HepG2 (cell line): ENCODE measurements around the gene ZNF385B. TPM values are rescaled to one million over a fixed set of nuclear protein-coding genes. Genes with fewer than 3 reads are reported as not detected.
A peak's percentile ranks its signal among the peaks of the same experiment; 100 is the strongest.

Source experiments
- ATAC-seq: fragments of 200-7000 bp; cut with Tn5 transposase; 3 replicates; pipeline ENCODE4 v1.9.1; 2020; ENCODE audit warnings: mild to moderate bottlenecking, moderate library complexity
- BruUV-seq: library from RNA; stranded (reverse); fragments of 400-500 nt; replicated peaks from 2 replicates; lab custom pipeline; 2021; lab: Mats Ljungman, UMichigan
- CTCF ChIA-PET: fragments of 300-600 bp; formaldehyde crosslinking; extraction: SDS; loops from one replicate; lab custom pipeline; 2021; ENCODE audit warnings: low total read pairs, inconsistent platforms, low intra/inter-chr PET ratio; lab: Yijun Ruan, JAX
- POLR2A ChIA-PET: fragments of 350-600 bp; sonication (Branson Sonifier 250); formaldehyde crosslinking; loops from one replicate; lab custom pipeline; 2020; ENCODE audit warnings: antibody characterized with exemption, inconsistent platforms; lab: Yijun Ruan, JAX
- DNase-seq: peaks from one replicate; pipeline ENCODE4 v3.0.0-alpha.2; 2015; ENCODE audit warnings: low spot score
- FAIRE-seq: peaks from 3 replicates; lab custom pipeline; 2011; peaks lifted over from hg19 to GRCh38; lab: Jason Lieb, UNC
- H2AFZ ChIP-seq: one replicate; pipeline ENCODE4 v1.6.1; 2011; ENCODE audit warnings: low read length, inconsistent platforms
- H3K27ac ChIP-seq: fragments of 300-600 bp; 3 replicates; pipeline ENCODE4 v1.8.0; 2011; ENCODE audit warnings: mixed run types, mild to moderate bottlenecking, mixed read lengths, low read length, inconsistent platforms; ENCODE audit not compliant: insufficient read depth; ENCODE audit errors: extremely low read length
- H3K27me3 ChIP-seq, 2 experiments: fragments of 200-600 bp in 1 of 2; 2 replicates in 1 of 2; 3 replicates in 1 of 2; pipeline versions ENCODE4 v1.6.0 to v1.8.0; 2011; ENCODE audit warnings: low read length in 2 of 2, mild to moderate bottlenecking in 2 of 2, moderate library complexity in 2 of 2, inconsistent platforms in 1 of 2; ENCODE audit not compliant: insufficient read depth in 2 of 2, control insufficient read depth in 1 of 2
- H3K36me3 ChIP-seq, 2 experiments: fragments of 200-600 bp in 1 of 2; replicated peaks in 1 of 2; 2 replicates in 1 of 2; 3 replicates in 1 of 2; pipeline versions ENCODE4 v1.5.1 to v1.8.0; 2011; ENCODE audit warnings: low read length in 2 of 2, inconsistent platforms in 1 of 2; ENCODE audit not compliant: insufficient read depth in 2 of 2, control insufficient read depth in 1 of 2
- H3K4me1 ChIP-seq: 2 replicates; pipeline ENCODE4 v1.5.1; 2012; ENCODE audit warnings: low read length, inconsistent platforms; ENCODE audit not compliant: insufficient read depth
- H3K4me2 ChIP-seq: 2 replicates; pipeline ENCODE4 v1.6.0; 2011; ENCODE audit warnings: low read depth, low read length, inconsistent platforms
- H3K4me3 ChIP-seq, 3 experiments: fragments of 200-600 bp in 1 of 3; sonication (generic), shearing (Covaris generic) in 1 of 3; replicated peaks in 1 of 3; 2 replicates each; pipeline ENCODE4 v1.5.1; 2011 to 2016; ENCODE audit warnings: low read length in 3 of 3, inconsistent platforms in 2 of 3, low read depth in 2 of 3, mild to moderate bottlenecking in 2 of 3, control low read depth in 1 of 3, mixed read lengths in 1 of 3; ENCODE audit not compliant: insufficient read depth in 1 of 3
- H3K79me2 ChIP-seq: one replicate; pipeline ENCODE4 v1.6.1; 2011; ENCODE audit warnings: low read length, inconsistent platforms; ENCODE audit not compliant: insufficient read depth
- H3K9ac ChIP-seq: 2 replicates; pipeline ENCODE4 v1.6.0; 2011; ENCODE audit warnings: mild to moderate bottlenecking, low read depth, low read length, inconsistent platforms; ENCODE audit not compliant: insufficient read depth
- H3K9me3 ChIP-seq: 2 replicates; pipeline ENCODE4 v1.5.1; 2012; ENCODE audit warnings: mild to moderate bottlenecking, low read length
- H4K20me1 ChIP-seq: 2 replicates; pipeline ENCODE4 v1.6.0; 2011; ENCODE audit warnings: inconsistent platforms, mild to moderate bottlenecking, low read length, moderate library complexity; ENCODE audit not compliant: insufficient read depth
- AGO1 ChIP-seq: fragments of 200-400 bp; formaldehyde crosslinking; IDR thresholded peaks from 2 replicates; pipeline ENCODE4 v1.6.1; 2017; ENCODE audit warnings: mild to moderate bottlenecking, low read depth, low read length, moderate library complexity; ENCODE audit not compliant: poor library complexity, severe bottlenecking
- CCDC6 ChIP-seq: sonication (generic); formaldehyde crosslinking; IDR thresholded peaks from 2 replicates; pipeline ENCODE4 v1.8.1; 2022; ENCODE audit warnings: mild to moderate bottlenecking, missing genetic modification reagents, moderate library complexity
- MEIS2 ChIP-seq: sonication (generic); formaldehyde crosslinking; IDR thresholded peaks from 2 replicates; pipeline ENCODE4 v1.9.0; 2021; ENCODE audit warnings: mild to moderate bottlenecking, missing genetic modification reagents
- MIXL1 ChIP-seq: IDR thresholded peaks from 2 replicates; pipeline ENCODE4 v1.6.1; 2016
- NFE2L2 ChIP-seq: fragments of 150-350 bp; IDR thresholded peaks from 2 replicates; pipeline ENCODE4 v1.6.1; 2014; ENCODE audit warnings: low read length
- NONO ChIP-seq, 2 experiments: fragments of 450-650 bp in 1 of 2; sonication (generic) in 1 of 2; formaldehyde crosslinking in 1 of 2; IDR thresholded peaks in 1 of 2; conservative IDR thresholded peaks in 1 of 2; 2 replicates each; pipeline versions ENCODE4 v1.6.1 to v1.8.0; 2017 to 2022; ENCODE audit warnings: mild to moderate bottlenecking in 1 of 2, missing genetic modification reagents in 1 of 2, moderate library complexity in 1 of 2
- NR1H2 ChIP-seq: sonication (generic); formaldehyde crosslinking; IDR thresholded peaks from 2 replicates; pipeline ENCODE4 v1.8.1; 2022; ENCODE audit warnings: low read depth, missing genetic modification reagents, borderline replicate concordance
- RAD21 ChIP-seq: fragments of 450-650 bp; formaldehyde crosslinking; IDR thresholded peaks from 2 replicates; pipeline ENCODE4 v1.5.0; 2020; ENCODE audit warnings: mild to moderate bottlenecking
- SIX1 ChIP-seq: sonication (generic); formaldehyde crosslinking; IDR thresholded peaks from 2 replicates; pipeline ENCODE4 v1.4.0; 2020; ENCODE audit warnings: missing genetic modification reagents, borderline replicate concordance
- SKIL ChIP-seq: sonication (generic); formaldehyde crosslinking; IDR thresholded peaks from 2 replicates; pipeline ENCODE4 v1.8.0; 2022; ENCODE audit warnings: missing genetic modification reagents, mild to moderate bottlenecking, moderate library complexity, borderline replicate concordance
- ZNF235 ChIP-seq: sonication (generic); formaldehyde crosslinking; IDR thresholded peaks from 2 replicates; pipeline ENCODE4 v1.8.1; 2023; ENCODE audit warnings: mild to moderate bottlenecking, missing genetic modification reagents, borderline replicate concordance
- ZNF329 ChIP-seq: sonication (generic); formaldehyde crosslinking; IDR thresholded peaks from 2 replicates; pipeline ENCODE4 v1.9.0; 2021; ENCODE audit warnings: low read depth, mild to moderate bottlenecking, missing genetic modification reagents
- ZNF616 ChIP-seq: sonication (generic); formaldehyde crosslinking; IDR thresholded peaks from 2 replicates; pipeline ENCODE4 v1.5.0; 2020; ENCODE audit warnings: low read depth, mild to moderate bottlenecking, missing genetic modification reagents
- ZNF629 ChIP-seq: sonication (generic); formaldehyde crosslinking; conservative IDR thresholded peaks from 2 replicates; pipeline ENCODE4 v1.5.0; 2020; ENCODE audit warnings: missing genetic modification reagents
- ZNF878 ChIP-seq: sonication (generic); formaldehyde crosslinking; IDR thresholded peaks from 2 replicates; pipeline ENCODE4 v1.8.1; 2023; ENCODE audit warnings: mild to moderate bottlenecking, missing genetic modification reagents, moderate library complexity
- WGBS: methylation state at CpG from one replicate; pipeline ENCODE4 v1.1.6; 2017; ENCODE audit warnings: low lambda C conversion rate; 5-methylcytosine and 5-hydroxymethylcytosine counted together
- in situ Hi-C: cut with HindIII; loops from 2 replicates; pipeline ENCODE4 v1.10.0; 2017; ENCODE audit warnings: low pct_unique_long_range_greater_than_20kb; ENCODE audit not compliant: extremely low pct_ligation_motif_present
- intact Hi-C: fragments of 100-400 bp; cut with micrococcal nuclease; formaldehyde crosslinking; loops from one replicate; pipeline ENCODE4 v1.10.0; 2022; ENCODE audit not compliant: unreplicated experiment
- polyA plus RNA-seq, 8 experiments: library from polyadenylated mRNA; depleted of rRNA in 3 of 8; stranded (reverse) in 7 of 8; unstranded in 1 of 8; fragments of >200 nt; fragmentation: Illumina TruSeq in 4 of 8; extraction: Trizol in 4 of 8; gene quantifications; 2 replicates each; pipeline versions ENCODE4 v1.2.1 to v1.2.3, GENCODE V29; 2011 to 2016; ENCODE audit warnings: low read depth in 4 of 8, missing spikeins in 1 of 8, mixed read lengths in 1 of 8; ENCODE audit not compliant: insufficient read depth in 1 of 8
- total RNA-seq, 5 experiments: library from RNA; depleted of rRNA; stranded (reverse); fragments of >200 nt; fragmentation: Illumina TruSeq; extraction: Trizol; gene quantifications; 2 replicates each; pipeline ENCODE4 v1.2.3, GENCODE V29; 2016; ENCODE audit warnings: low read depth in 1 of 5
- TF ChIP-seq, protein P1 (sequence below): IDR thresholded peaks from 2 replicates; pipeline ENCODE4 v1.4.0; 2020; ENCODE audit warnings: mild to moderate bottlenecking, missing genetic modification reagents
- TF ChIP-seq, protein P2 (sequence below): sonication (generic); formaldehyde crosslinking; IDR thresholded peaks from 2 replicates; pipeline ENCODE4 v1.4.0; 2020; ENCODE audit warnings: low read depth, mild to moderate bottlenecking, missing genetic modification reagents

The ZNF385B gene
- total and polyA plus RNA-seq, 2 of the 13 experiments (the other 11 are each of a cell fraction or from before 2014, with no cell fraction given) = 3.3 to 6.7 TPM

DNA sequence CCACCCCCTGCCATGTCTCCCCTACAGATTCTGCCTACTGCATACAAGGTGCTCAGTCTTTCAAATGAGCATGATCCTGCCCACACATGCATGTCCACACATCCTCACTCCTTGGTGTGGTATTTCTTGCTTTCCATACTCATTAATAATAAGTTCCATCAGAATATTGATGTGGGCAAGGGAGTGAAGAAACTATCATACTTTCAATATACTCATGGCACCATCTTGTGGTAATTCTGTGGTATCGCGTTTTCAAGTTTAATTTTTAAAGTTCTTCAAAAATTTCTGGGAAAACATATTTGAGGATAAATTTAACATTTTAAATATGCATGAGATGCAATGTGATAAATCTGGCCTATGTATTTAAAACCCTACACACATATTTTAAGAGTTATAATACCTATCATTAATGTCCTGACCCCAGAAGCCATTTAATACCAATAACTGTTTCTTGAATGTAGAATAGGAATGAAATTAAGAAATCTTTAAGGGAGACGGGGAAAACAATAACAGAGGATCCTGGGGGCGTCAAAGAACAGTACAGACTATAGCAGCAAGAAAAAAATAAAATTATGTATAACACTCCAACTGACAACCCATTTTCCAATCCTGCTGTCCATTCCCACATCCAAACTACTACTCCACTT lies 110.1 kb downstream of the ZNF385B start:
- POLR2A ChIA-PET = no interaction called here
- no peak overlapping the region for H3K4me3 ChIP-seq
- no peaks in the 10 kb centered on the region for H3K4me1 ChIP-seq
- H3K36me3 ChIP-seq = no peaks in the 10 kb centered on the region
- WGBS = 2% methylated on average over 4 of the region's 4 CpGs
- no peak overlapping the region for H2AFZ ChIP-seq
- H3K9ac ChIP-seq = no peak overlapping the region
- ATAC-seq (peak; percentile 52; the same call in 1 of the 3 replicates), FAIRE-seq (peak; percentile 26), DNase-seq (peak; percentile 27)
- H3K9me3 ChIP-seq = no peaks in the 10 kb centered on the region
- no peak overlapping the region for H3K4me2 ChIP-seq
- in situ Hi-C loops (loop anchor here (5.0 kb wide), 1 partner anchor 329 kb away; no protein-coding TSS in a partner anchor), intact Hi-C loops (loop anchor here (1.0 to 10.0 kb wide), 7 partner anchors 156 to 956 kb away; no protein-coding TSS in a partner anchor)
- CTCF ChIA-PET = interaction anchor here (0.7 to 3.5 kb wide), 5 partner anchors 311 to 342 kb away, joined by 3 to 81 read pairs (median 6); no protein-coding TSS in a partner anchor
- H3K27ac ChIP-seq = no peak overlapping the region
- no TSS peak for BruUV-seq
- H4K20me1 ChIP-seq = no peaks in the 10 kb centered on the region
- no peaks in the 10 kb centered on the region for H3K79me2 ChIP-seq
- H3K27me3 ChIP-seq = no peaks in the 10 kb centered on the region
- no peak for TF ChIP-seq ZNF329 (CRISPR knock-in tag)
- TF ChIP-seq RAD21 = peak; percentile 87
- TF ChIP-seq NONO (IDR thresholded peaks at IDR 0.05) = no peak
- TF ChIP-seq NONO (CRISPR knock-in tag; conservative IDR thresholded peaks at IDR 0.05) = 0 out of 2 replicates have a peak, but pooled peaks have one; percentile 24
- no peak for TF ChIP-seq ZNF629 (CRISPR knock-in tag)
- TF ChIP-seq SKIL (CRISPR knock-in tag) = no peak
- TF ChIP-seq, protein P1, sequence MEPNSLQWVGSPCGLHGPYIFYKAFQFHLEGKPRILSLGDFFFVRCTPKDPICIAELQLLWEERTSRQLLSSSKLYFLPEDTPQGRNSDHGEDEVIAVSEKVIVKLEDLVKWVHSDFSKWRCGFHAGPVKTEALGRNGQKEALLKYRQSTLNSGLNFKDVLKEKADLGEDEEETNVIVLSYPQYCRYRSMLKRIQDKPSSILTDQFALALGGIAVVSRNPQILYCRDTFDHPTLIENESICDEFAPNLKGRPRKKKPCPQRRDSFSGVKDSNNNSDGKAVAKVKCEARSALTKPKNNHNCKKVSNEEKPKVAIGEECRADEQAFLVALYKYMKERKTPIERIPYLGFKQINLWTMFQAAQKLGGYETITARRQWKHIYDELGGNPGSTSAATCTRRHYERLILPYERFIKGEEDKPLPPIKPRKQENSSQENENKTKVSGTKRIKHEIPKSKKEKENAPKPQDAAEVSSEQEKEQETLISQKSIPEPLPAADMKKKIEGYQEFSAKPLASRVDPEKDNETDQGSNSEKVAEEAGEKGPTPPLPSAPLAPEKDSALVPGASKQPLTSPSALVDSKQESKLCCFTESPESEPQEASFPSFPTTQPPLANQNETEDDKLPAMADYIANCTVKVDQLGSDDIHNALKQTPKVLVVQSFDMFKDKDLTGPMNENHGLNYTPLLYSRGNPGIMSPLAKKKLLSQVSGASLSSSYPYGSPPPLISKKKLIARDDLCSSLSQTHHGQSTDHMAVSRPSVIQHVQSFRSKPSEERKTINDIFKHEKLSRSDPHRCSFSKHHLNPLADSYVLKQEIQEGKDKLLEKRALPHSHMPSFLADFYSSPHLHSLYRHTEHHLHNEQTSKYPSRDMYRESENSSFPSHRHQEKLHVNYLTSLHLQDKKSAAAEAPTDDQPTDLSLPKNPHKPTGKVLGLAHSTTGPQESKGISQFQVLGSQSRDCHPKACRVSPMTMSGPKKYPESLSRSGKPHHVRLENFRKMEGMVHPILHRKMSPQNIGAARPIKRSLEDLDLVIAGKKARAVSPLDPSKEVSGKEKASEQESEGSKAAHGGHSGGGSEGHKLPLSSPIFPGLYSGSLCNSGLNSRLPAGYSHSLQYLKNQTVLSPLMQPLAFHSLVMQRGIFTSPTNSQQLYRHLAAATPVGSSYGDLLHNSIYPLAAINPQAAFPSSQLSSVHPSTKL (CRISPR knock-in tag) = peak; percentile 27; the same call in 1 of the 2 replicates
- TF ChIP-seq MIXL1 (CRISPR knock-in tag) = peak; percentile 47; the same call in 1 of the 2 replicates
- TF ChIP-seq, protein P2, sequence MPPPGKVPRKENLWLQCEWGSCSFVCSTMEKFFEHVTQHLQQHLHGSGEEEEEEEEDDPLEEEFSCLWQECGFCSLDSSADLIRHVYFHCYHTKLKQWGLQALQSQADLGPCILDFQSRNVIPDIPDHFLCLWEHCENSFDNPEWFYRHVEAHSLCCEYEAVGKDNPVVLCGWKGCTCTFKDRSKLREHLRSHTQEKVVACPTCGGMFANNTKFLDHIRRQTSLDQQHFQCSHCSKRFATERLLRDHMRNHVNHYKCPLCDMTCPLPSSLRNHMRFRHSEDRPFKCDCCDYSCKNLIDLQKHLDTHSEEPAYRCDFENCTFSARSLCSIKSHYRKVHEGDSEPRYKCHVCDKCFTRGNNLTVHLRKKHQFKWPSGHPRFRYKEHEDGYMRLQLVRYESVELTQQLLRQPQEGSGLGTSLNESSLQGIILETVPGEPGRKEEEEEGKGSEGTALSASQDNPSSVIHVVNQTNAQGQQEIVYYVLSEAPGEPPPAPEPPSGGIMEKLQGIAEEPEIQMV (CRISPR knock-in tag) = no peak
- TF ChIP-seq CCDC6 (CRISPR knock-in tag) = no peak
- no peak for TF ChIP-seq AGO1
- no peak for TF ChIP-seq NFE2L2
- no peak for TF ChIP-seq MEIS2 (CRISPR knock-in tag)
- no peak for TF ChIP-seq SIX1 (CRISPR knock-in tag)
- TF ChIP-seq ZNF235 (CRISPR knock-in tag) = no peak
- no peak for TF ChIP-seq NR1H2 (CRISPR knock-in tag)
- no peak for TF ChIP-seq ZNF616 (CRISPR knock-in tag)
- TF ChIP-seq ZNF878 (CRISPR knock-in tag) = no peak
